ENCODE measurements around the gene TRIO.

GRCh38 chr5:14457476-14457875, 314.3 kb downstream of the TRIO start:
- no peak for TF ChIP-seq EZH2 (IDR thresholded peaks at IDR 0.05)
- no peak for TF ChIP-seq POLR2AphosphoS5 (IDR thresholded peaks at IDR 0.05; ENCODE audit: borderline replicate concordance, low read depth, low read length)
- TF ChIP-seq FOXP2 (optimal IDR thresholded peaks at IDR 0.05; ENCODE audit: control extremely low read depth, extremely low read length, insufficient read depth): no peak
